Putamen (tissue), 1 donor: ENCODE results near the gene HMGN4.

Experiments
- DNase-seq: peaks from one replicate; pipeline ENCODE4 v3.0.0-alpha.2; 2016; ENCODE audit warnings: low spot score

The HMGN4 gene

GRCh38 chr6:26578279-26578678 lies 40.1 kb downstream of the HMGN4 start:
- DNase-seq = no peak

- no peak for DNase-seq
Observed at GRCh38 chr6:26578741-26579140, 40.6 kb downstream of the HMGN4 start.

GRCh38 chr6:26581164-26581915 lies 43.2 kb downstream of the HMGN4 start:
- no peak for DNase-seq

DNA sequence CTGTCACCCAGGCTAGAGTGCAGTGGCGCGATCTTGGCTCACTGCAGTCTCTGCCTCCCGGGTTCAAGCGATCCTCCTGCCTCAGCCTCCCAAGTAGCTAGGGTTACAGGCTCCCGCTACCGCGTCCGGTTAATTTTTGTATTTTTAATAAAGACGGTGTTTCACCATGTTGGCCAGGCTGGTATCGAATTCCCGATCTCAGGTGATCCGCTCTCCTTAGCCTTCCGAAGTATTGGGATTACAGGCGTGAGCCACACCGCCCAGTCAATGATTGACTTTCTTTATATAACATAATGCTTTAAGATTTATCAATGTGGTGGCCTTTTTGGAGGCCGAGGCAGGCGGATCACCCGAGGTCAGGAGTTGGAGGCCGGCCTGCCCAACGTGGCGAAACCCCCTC lies 50.8 kb downstream of the HMGN4 start:
- no peak for DNase-seq

GRCh38 chr6:26592649-26593048 lies 54.5 kb downstream of the HMGN4 start:
- DNase-seq = no peak

DNA sequence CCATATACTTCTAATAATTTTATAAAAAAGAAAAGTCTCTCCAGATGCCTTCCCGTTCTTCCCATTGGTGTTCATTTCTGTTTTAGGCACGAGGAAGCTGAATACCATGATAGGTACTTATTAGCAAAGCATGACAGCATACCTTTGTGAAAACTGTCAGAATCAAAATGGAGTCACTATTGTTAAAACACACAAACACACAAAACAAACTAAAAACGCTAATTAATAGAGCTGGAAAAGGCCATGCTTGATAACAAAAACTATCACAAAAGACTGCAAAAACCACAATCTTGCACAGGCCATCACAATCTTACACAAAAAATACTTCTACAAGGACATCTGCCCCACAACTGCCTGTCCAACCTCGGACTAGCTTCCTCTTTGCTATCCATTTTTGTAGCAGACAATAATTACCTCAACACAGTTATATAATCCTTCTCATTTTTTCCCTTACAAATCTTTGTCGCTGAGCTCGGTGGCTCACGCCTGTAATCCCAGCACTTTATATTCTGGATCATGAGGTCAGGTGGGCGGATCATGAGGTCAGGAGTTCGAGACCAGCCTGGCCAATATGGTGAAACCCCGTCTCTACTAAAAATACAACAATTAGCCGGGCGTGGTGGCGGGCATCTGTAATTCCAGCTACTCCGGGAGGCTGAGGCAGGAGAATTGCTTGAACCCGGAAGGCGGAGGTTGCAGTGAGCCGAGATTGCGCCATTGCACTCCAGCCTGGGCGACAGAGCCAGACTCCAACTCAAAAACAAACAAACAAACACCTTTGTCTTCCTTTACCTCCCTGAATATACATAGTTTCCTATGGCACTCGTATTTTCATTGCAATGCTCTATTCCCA lies 55.3 kb downstream of the HMGN4 start:
- DNase-seq = no peak

GRCh38 chr6:26594131-26594498 lies 55.9 kb downstream of the HMGN4 start:
- DNase-seq = no peak

DNA sequence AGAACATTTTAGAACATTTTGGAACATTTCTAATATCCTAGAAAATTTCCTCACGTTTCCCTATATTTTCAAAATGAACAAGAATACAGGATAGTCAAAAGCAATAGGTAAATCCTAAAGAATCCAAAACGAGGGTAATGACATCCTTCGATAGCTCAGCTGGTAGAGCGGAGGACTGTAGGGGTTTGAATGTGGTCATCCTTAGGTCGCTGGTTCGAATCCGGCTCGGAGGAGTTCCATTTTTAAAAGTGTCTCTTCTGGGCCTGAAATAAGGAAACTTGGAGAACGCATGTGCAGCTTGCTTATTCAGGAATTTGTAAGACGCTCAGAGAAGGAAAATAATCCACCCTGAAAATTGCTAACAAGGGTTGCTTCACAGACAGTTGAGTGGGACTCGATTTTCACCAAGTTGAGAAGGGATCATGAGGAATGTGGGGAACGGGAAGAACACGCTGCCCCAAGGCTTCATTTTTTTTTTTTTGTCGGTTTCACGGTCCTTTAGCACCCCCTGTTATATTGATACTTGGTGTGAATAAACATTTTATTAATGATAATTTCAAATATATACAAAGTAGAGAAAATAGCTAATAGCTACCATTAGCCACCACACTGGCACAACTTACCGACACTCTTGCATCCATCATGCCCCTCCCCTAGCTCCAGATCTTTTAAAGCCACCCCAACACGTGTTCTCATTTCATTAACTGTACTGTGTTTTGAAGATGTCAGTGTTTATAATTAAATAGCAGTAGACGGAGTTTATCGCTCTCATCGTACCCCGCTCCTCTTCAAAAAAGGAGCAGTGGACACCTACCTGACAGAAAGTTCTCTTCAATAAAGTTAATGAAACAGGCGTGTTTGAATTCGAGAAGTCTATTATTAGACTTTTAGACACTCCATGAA lies 56.8 kb downstream of the HMGN4 start:
- peak; percentile 28 for DNase-seq

DNA sequence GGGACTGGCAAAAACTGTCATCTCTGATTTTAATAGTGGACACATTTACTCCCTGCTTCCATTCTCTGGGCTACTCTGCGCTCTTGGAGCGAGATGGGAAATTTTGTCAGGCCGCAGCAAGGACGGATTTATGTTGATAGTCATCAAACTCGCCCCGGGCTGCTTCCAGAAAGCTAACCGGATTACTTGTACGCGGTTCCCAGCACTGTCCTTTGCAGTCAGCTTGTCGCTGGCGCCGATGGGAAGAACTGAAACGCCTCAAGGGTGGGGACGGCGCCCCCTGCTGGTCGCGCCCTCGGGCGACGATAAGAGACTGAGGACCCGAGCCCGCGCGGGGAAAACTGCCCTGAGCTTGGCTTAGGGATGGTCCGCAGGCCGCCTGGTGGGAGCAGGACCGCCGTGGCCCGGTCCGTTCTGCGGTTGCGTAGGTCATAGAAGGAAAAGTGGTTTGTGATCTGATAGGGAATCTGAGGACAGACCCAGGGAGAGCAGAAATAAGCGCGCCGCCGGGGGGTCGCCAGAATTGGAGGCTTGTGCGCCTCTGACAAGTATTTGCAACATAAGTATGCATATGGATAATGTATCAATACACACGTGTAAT lies 57.6 kb downstream of the HMGN4 start:
- DNase-seq = peak; percentile 87
